ENCODE results near the gene HYAL3.

DNA sequence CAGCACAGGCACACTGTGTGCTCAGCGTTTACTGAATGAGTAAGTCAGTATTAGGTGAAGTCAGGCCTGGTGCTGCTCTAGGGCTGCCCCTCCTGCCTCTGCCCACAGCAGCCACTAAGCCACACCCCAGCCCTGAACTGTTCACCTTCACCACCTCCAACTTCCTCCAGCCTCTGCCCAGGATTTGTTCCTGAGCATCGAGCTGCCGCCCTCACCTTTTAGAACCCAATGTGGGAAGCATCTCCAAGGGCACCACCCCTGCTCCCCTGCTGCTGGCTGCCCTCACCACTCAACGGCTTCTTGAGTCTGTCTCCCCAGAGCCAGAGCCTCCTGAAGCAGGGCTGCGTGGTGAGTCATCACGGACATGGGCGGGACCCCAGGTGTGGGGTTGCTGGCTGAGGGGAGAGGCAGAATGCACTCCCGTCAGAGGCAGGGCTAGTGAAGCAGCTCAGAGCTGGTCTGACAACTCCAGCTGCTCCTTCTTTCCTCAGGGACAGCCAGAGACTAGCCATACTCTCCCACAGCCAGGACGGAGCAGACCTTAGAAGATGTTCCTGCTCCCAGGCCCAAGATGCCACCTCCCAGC lies 17.5 kb upstream of the HYAL3 start:
- TF ChIP-seq EZH2 (IDR thresholded peaks at IDR 0.05) (no peak), POLR2AphosphoS5 (IDR thresholded peaks at IDR 0.05; ENCODE audit: borderline replicate concordance, low read depth, low read length) (no peak)
